ENCODE data around the gene CRELD2. TPM values are rescaled to one million over a fixed set of nuclear protein-coding genes. Genes with fewer than 3 reads are reported as not detected.

Gene CRELD2
- total RNA-seq, 5 donors from 2014 or later (not counting 1 experiment from before 2014, with no cell fraction given) = 28.2 to 42.7 (median 39.6) TPM

DNA sequence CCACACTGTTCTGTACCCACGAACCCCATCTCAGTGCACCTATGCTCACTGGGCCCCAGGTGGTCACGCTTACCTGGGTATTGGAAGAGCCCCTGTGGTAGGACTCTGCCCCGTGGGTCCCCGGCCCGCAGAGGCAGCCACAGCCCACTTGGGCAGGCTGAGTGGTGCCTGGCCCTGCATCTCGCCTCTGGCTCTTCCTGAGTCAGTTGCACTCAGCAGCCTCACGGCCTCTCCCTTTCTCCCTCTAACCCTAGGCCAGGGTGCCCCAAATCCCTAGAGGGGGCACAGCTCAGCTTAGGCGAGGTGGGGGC, 9.7 kb downstream of the CRELD2 start:
- POLR2A ChIA-PET = no interaction called here
- Histone ChIP-seq H3K4me1 (ENCODE audit: control insufficient read depth in 1 of 2, extremely low read depth in 1 of 2, insufficient read depth in 2 of 2, low read length in 2 of 2) (peaks cover 28 to 57% of the 10 kb centered on the region in 2 experiments), H3K36me3 (ENCODE audit: control insufficient read depth in 2 of 2, extremely low read depth in 1 of 2, insufficient read depth in 1 of 2, low read length in 1 of 2) (peaks cover 0 to 10% of the 10 kb centered on the region in 2 donors), H3K4me3 (ENCODE audit: control insufficient read depth in 1 of 2, extremely low read depth in 1 of 2, low read length in 1 of 2) (no peak overlapping the region), H3K27ac (ENCODE audit: low read length) (no peak overlapping the region), H3K27me3 (replicated peaks in 1 of 2; ENCODE audit: control insufficient read depth in 2 of 2, extremely low read depth in 1 of 2, insufficient read depth in 2 of 2, low read length in 1 of 2) (peaks cover 0 to 4% of the 10 kb centered on the region in 2 experiments), H3K9me3 (no peaks in the 10 kb centered on the region)
- ATAC-seq (replicated peaks in 1 of 4) (no peak), DNase-seq (no peak)
- Mint-ChIP-seq H3K36me3 (no peaks in the 10 kb centered on the region), H3K4me1 (peaks cover 36 to 59% (median 37%) of the 10 kb centered on the region in 3 donors), H3K4me3 (peak overlapping the region in 1 of 3 donors; percentile 10), H3K27me3 (no peaks in the 10 kb centered on the region), H3K27ac (no peak overlapping the region), H3K9me3 (no peaks in the 10 kb centered on the region)
- CTCF ChIA-PET = interaction anchor here in 1 of 2 donors (1.1 kb wide), 1 partner anchor 102 kb away, joined by 3 read pairs; no protein-coding TSS in a partner anchor
- WGBS (ENCODE audit: insufficient coverage) = 82% methylated on average over 8 of the region's 8 CpGs

DNA sequence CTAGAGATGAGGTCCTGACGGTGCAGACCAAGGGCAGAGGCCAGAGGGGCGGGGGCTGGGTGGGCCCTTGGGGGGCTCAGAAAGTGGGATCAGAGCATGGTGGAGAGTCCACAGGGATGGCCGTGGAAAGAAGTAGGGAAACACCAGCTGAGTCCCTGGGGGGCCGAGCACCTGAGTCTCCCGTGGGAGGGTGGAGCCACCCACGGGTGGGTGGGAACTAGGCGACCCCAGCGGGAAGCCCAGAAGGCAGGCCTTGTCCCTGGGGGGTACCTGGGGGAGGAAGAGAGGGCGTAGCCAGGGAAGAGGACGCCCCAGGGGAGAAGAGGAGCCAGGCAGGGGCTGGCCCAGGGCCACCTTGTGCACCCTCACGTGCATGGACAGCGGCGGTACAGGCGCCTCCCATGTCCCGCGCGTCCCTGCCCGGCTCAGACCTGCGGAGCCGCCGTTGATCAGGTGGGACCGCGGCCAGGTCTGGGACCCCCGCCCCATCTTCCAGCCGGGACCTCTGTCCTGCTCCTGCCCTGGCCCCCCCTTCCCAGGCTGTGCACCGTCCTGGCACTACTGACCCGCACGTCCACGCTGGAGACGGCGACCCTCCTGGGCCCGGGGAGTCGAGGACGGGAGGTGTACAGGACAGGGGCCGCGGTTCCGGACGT, 10.2 kb downstream of the CRELD2 start:
- Histone ChIP-seq H3K9me3 (no peaks in the 10 kb centered on the region), H3K27ac (ENCODE audit: low read length) (no peak overlapping the region), H3K27me3 (replicated peaks in 1 of 2; ENCODE audit: control insufficient read depth in 2 of 2, extremely low read depth in 1 of 2, insufficient read depth in 2 of 2, low read length in 1 of 2) (peaks cover 0 to 4% of the 10 kb centered on the region in 2 experiments), H3K4me3 (ENCODE audit: control insufficient read depth in 1 of 2, extremely low read depth in 1 of 2, low read length in 1 of 2) (no peak overlapping the region), H3K36me3 (ENCODE audit: control insufficient read depth in 2 of 2, extremely low read depth in 1 of 2, insufficient read depth in 1 of 2, low read length in 1 of 2) (peaks cover 0 to 10% of the 10 kb centered on the region in 2 donors), H3K4me1 (ENCODE audit: control insufficient read depth in 1 of 2, extremely low read depth in 1 of 2, insufficient read depth in 2 of 2, low read length in 2 of 2) (peaks cover 28 to 60% of the 10 kb centered on the region in 2 experiments)
- ChIA-PET CTCF (interaction anchor here in 1 of 2 donors (1.1 kb wide), 1 partner anchor 102 kb away, joined by 3 read pairs; no protein-coding TSS in a partner anchor), POLR2A (no interaction called here)
- peaks cover 37 to 58% (median 40%) of the 10 kb centered on the region in 3 donors for H3K4me1 Mint-ChIP-seq
- WGBS (ENCODE audit: insufficient coverage) = 67% methylated on average over 28 of the region's 38 CpGs
- no peaks in the 10 kb centered on the region for H3K27me3 Mint-ChIP-seq
- H3K9me3 Mint-ChIP-seq = no peaks in the 10 kb centered on the region
- H3K27ac Mint-ChIP-seq = no peak overlapping the region
- H3K4me3 Mint-ChIP-seq = peak overlapping the region in 1 of 3 donors; percentile 10
- DNase-seq (no peak), ATAC-seq (replicated peaks in 1 of 4) (no peak)
- H3K36me3 Mint-ChIP-seq = no peaks in the 10 kb centered on the region

DNA sequence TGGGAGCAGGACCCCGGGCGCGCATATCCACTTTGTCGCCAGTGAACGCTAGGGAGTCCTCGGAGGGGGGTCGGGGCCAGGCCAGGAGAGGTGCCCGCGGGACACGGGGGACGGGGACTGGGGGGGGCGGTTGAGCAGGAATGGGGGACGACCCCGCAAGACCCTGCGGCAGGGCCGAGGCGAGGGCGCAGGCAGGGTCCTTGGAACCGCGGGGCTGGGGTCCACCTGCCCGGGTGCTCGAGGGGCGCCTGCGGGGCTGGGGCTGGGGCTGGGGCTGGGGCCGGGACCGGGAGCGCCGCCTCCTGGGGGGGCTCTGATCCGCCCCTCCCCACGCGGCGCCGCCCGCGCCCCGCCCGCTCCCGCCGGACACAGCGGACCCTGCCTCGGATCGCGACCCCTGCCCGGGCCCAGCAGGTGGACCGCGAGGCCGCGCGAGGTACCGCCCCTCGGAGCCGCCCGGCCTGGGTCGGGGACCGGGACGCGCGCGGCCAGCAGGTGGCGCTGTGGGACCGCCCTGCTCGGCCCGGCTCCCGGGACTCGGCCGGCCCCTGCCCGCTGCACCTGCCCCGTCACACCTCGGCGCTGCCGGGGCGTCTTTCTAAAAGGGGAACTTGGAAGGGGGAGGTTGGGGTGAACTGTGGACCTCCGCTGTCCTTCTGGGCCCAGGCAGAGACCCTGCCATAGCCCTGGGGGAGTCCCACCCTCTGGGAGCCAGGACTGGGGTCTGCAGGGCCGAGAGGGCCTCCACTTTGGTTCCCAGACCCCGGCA, 11.0 kb downstream of the CRELD2 start:
- no peaks in the 10 kb centered on the region for H3K36me3 Mint-ChIP-seq
- H3K27ac ChIP-seq (ENCODE audit: low read length) = no peak overlapping the region
- peak; percentile 47 to 71 (median 66) for ATAC-seq (replicated peaks in 1 of 4)
- peak in 34 of 35 experiments; percentile 31 to 88 (median 64) for DNase-seq
- POLR2A ChIA-PET = no interaction called here
- no peak overlapping the region for H3K27ac Mint-ChIP-seq
- no peak overlapping the region for H3K4me3 ChIP-seq (ENCODE audit: control insufficient read depth in 1 of 2, extremely low read depth in 1 of 2, low read length in 1 of 2)
- H3K4me3 Mint-ChIP-seq = peak overlapping the region in 1 of 3 donors; percentile 64
- no peaks in the 10 kb centered on the region for H3K9me3 ChIP-seq
- no peaks in the 10 kb centered on the region for H3K9me3 Mint-ChIP-seq
- H3K36me3 ChIP-seq (ENCODE audit: control insufficient read depth in 2 of 2, extremely low read depth in 1 of 2, insufficient read depth in 1 of 2, low read length in 1 of 2) = peaks cover 0 to 3% of the 10 kb centered on the region in 2 donors
- no peaks in the 10 kb centered on the region for H3K27me3 Mint-ChIP-seq
- peaks cover 37 to 56% (median 40%) of the 10 kb centered on the region in 3 donors for H3K4me1 Mint-ChIP-seq
- CTCF ChIA-PET = interaction anchor here in 1 of 2 donors (1.0 kb wide), 1 partner anchor 101 kb away, joined by 4 read pairs; no protein-coding TSS in a partner anchor
- WGBS (ENCODE audit: insufficient coverage) = 7% methylated on average over 66 of the region's 75 CpGs
- peaks cover 27 to 64% of the 10 kb centered on the region in 2 experiments for H3K4me1 ChIP-seq (ENCODE audit: control insufficient read depth in 1 of 2, extremely low read depth in 1 of 2, insufficient read depth in 2 of 2, low read length in 2 of 2)
- peaks cover 0 to 4% of the 10 kb centered on the region in 2 experiments for H3K27me3 ChIP-seq (replicated peaks in 1 of 2; ENCODE audit: control insufficient read depth in 2 of 2, extremely low read depth in 1 of 2, insufficient read depth in 2 of 2, low read length in 1 of 2)

- peaks cover 0 to 4% of the 10 kb centered on the region in 2 experiments for H3K27me3 ChIP-seq (replicated peaks in 1 of 2; ENCODE audit: control insufficient read depth in 2 of 2, extremely low read depth in 1 of 2, insufficient read depth in 2 of 2, low read length in 1 of 2)
- POLR2A ChIA-PET = no interaction called here
- WGBS (ENCODE audit: insufficient coverage) = 87% methylated on average over 21 of the region's 21 CpGs
- H3K4me3 Mint-ChIP-seq = peak overlapping the region in 2 of 3 donors; percentile 21 to 64
- DNase-seq (peak in 1 of 35 experiments; percentile 32), ATAC-seq (replicated peaks in 1 of 4) (no peak)
- H3K4me1 ChIP-seq (ENCODE audit: control insufficient read depth in 1 of 2, extremely low read depth in 1 of 2, insufficient read depth in 2 of 2, low read length in 2 of 2) = peaks cover 26 to 65% of the 10 kb centered on the region in 2 experiments
- CTCF ChIA-PET = interaction anchor here (1.0 to 1.3 kb wide), 2 partner anchors 100 kb away, joined by 4 read pairs; no protein-coding TSS in a partner anchor
- H3K27ac ChIP-seq (ENCODE audit: low read length) = no peak overlapping the region
- H3K27ac Mint-ChIP-seq = no peak overlapping the region
- peaks cover 35 to 55% (median 39%) of the 10 kb centered on the region in 3 donors for H3K4me1 Mint-ChIP-seq
- no peaks in the 10 kb centered on the region for H3K9me3 ChIP-seq
- no peaks in the 10 kb centered on the region for H3K9me3 Mint-ChIP-seq
- no peaks in the 10 kb centered on the region for H3K36me3 Mint-ChIP-seq
- H3K4me3 ChIP-seq (ENCODE audit: control insufficient read depth in 1 of 2, extremely low read depth in 1 of 2, low read length in 1 of 2) = no peak overlapping the region
- no peaks in the 10 kb centered on the region for H3K27me3 Mint-ChIP-seq
- H3K36me3 ChIP-seq (ENCODE audit: control insufficient read depth in 2 of 2, extremely low read depth in 1 of 2, insufficient read depth in 1 of 2, low read length in 1 of 2) = peaks cover 0 to 3% of the 10 kb centered on the region in 2 donors
Observed at GRCh38 chr22:49929994-49930575, 11.7 kb downstream of the CRELD2 start.

DNA sequence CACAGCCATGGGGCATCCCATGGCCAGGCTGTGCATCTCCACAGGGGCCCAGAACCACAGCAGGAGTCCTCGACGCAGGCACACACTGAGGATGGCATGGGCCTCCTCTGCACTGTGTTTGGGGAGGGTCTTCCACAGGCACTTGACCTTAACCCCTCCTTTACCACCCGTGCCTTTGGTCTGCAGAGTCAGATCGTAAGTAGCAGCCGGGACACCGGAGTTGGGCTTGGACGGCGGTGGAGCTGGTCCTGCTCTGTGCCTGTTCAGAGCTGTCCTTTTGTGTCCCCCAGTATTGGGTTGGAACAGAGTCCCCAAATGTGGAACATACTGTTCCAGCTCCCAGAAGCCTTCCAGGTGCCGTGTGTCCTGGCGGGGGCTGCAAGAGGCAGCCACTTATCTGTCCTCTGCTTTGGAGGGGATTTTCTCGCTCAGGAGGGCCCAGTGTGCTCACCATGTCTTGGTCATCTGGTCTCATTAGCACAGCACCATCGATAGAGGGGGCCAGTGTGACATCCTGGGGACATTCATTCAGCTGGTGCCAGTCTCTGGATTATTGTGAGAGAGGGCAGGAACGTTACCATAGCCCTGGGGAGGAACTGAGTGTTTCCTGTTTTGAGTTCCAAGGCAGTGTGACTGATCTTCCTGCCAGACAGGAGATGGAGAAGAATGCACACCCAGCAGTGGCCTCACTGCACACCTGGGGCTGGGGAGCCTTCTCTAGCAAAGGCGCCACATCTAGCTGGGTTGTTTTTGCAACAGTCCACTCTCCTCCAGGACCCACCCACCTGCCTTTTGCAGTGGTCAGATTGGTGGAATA, 12.4 kb downstream of the CRELD2 start:
- peaks cover 28 to 47% (median 32%) of the 10 kb centered on the region in 3 donors for H3K4me1 Mint-ChIP-seq
- WGBS (ENCODE audit: insufficient coverage) = 73% methylated on average over 10 of the region's 14 CpGs
- H3K4me3 Mint-ChIP-seq = peak overlapping the region in 2 of 3 donors; percentile 51 to 64
- Histone ChIP-seq H3K36me3 (ENCODE audit: control insufficient read depth in 2 of 2, extremely low read depth in 1 of 2, insufficient read depth in 1 of 2, low read length in 1 of 2) (peaks cover 0 to 3% of the 10 kb centered on the region in 2 donors), H3K27me3 (replicated peaks in 1 of 2; ENCODE audit: control insufficient read depth in 2 of 2, extremely low read depth in 1 of 2, insufficient read depth in 2 of 2, low read length in 1 of 2) (peaks cover 0 to 4% of the 10 kb centered on the region in 2 experiments), H3K4me1 (ENCODE audit: control insufficient read depth in 1 of 2, extremely low read depth in 1 of 2, insufficient read depth in 2 of 2, low read length in 2 of 2) (peaks cover 22 to 58% of the 10 kb centered on the region in 2 experiments), H3K4me3 (ENCODE audit: control insufficient read depth in 1 of 2, extremely low read depth in 1 of 2, low read length in 1 of 2) (no peak overlapping the region), H3K27ac (ENCODE audit: low read length) (peak overlapping the region; percentile 34), H3K9me3 (no peaks in the 10 kb centered on the region)
- H3K27me3 Mint-ChIP-seq = no peaks in the 10 kb centered on the region
- ChIA-PET CTCF (interaction anchor here (0.6 to 1.3 kb wide), 4 partner anchors 31 to 104 kb away, joined by 4 to 5 read pairs (median 4); no protein-coding TSS in a partner anchor), POLR2A (no interaction called here)
- peak in 12 of 35 experiments; percentile 24 to 69 (median 38) for DNase-seq
- H3K36me3 Mint-ChIP-seq = no peaks in the 10 kb centered on the region
- ATAC-seq (replicated peaks in 1 of 4) = peak; percentile 10 to 28 (median 21)
- peak overlapping the region; percentile 80 for H3K27ac Mint-ChIP-seq
- no peaks in the 10 kb centered on the region for H3K9me3 Mint-ChIP-seq

Measured in T-cell (primary cell).